ENCODE data around the gene CTDSPL.

Gene CTDSPL

DNA sequence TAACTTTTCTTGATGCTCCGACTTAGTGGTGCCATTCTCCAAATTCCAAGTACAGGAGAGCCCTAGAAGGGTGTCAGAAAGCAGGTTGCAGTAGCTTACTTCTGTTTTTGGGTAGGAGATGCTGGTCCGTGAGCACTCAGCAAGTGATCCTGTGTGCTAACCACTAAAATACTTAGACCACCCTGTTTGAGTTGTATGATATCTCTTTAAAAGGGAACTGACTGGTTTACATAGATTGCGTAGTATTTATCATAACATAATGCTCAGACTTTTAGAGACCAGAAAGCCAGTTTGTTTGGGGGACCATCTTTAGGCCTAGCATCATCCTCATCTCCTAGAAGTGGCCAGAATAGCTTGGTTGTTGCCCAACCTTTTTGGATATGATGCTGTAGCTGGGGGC lies 26.7 kb downstream of the CTDSPL start:
- no peak for DNase-seq (ENCODE audit: low read depth in 2 of 3, low spot score in 2 of 3)

DNA sequence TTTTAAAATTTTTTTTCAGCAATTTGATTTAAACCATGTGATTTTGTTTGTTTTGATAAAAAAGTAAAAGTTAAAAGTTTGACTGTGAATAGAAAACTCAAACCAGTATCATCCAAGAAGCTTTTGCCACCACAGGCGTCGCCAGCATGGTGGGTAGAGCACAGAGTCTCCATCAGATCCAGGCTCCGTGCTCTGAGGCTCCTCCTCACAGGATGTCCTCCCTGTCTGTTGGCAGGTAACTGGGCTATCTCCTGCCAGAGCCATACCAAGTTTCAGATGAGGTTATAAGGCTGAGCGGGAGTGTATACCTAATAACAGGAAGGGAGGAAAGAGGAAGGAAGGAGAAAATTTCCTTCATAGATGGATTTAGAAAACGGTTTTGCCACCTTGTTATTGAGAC lies 28.8 kb downstream of the CTDSPL start:
- no peak for DNase-seq (ENCODE audit: low read depth in 2 of 3, low spot score in 2 of 3)

DNA sequence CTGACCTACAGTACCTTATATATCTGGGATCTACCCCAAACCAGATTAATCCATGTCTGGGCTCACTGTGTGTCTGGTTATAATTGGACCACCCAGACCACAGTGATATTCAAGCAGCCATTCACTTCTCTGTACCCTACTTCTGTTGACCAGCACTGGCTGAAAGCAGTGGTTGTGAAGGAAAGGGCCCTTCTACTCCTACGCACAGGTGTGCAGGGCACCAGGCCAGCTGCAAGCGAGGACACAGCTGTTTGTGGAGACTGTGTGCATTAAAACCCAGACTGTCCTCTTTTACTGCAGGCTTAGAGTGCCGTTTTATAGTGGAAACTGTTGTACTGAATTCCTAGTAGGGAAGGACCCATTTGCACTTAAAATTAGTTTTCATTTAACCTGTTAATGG lies 29.5 kb downstream of the CTDSPL start:
- no peak for DNase-seq (ENCODE audit: low read depth in 2 of 3, low spot score in 2 of 3)

DNA sequence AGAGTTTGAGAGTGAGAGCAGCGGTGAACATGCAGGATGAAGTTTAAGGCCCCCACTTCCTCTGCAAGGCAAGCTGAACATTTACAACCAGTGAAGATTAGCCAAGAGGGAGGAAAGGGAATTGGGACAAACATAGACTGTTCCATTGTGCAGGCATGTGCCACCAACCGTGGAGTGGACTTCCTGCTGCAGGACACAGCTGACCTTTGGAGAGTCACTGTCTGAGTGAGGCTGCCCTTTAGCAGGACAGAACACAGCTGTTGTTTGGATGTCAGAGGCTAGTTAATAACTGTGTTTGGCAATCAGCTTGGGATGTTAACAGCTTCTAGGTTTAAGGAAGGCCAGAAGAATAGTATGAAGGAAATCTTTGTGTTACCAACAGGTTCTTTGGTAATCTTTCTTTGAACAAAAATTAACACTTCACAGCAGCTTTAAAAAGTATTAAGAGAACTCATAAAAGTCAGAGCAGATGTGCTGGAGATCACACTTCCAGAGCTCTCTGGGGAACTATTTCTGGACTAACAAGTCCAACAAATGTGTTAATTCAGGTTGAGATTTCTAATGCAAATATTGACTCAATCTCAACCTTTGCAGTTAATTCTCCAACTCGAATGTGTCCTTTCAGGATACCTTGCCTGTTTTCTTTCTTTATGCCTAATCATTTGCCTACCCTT lies 31.4 kb downstream of the CTDSPL start:
- no peak for DNase-seq (ENCODE audit: low read depth in 2 of 3, low spot score in 2 of 3)

DNA sequence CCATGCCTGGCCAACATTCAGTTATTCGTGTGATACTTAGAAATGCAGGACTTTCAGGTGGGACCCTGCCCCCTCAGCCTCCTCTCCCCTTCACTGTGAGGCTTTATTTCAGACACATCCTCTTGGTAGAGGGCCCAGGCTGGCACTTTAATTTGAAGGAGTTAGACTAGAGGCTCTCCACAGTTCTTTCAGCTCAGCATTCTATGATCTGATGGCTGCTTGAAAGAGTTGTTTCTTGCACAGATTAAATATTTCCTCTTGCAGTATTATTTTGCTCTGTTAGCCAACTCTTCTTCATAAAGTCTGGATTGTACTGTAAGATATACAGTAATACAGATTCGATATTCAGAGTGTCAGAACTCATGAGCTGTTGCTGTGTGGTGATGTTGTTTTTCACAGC lies 35.1 kb downstream of the CTDSPL start:
- no peak for DNase-seq (ENCODE audit: low read depth in 2 of 3, low spot score in 2 of 3)

DNA sequence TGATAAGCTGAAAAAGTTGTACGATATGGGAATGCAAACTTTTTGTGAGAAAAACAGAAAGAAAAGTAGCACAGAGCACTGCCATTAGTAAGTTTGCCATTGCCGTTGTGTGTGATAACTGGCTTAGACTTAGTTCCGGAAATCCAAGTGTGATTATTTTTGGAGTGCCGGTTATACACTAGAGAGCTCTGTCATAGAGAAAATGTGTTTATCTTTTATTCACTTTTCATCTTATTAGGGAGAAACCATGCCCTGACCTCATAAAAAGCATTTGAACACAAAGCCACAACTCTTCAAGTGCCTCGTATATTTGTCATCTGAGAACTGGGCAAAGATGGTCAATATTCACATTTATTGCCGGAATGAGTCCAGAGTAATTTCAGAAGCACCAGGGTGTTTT lies 36.1 kb downstream of the CTDSPL start:
- no peak for DNase-seq (ENCODE audit: low read depth in 2 of 3, low spot score in 2 of 3)

DNA sequence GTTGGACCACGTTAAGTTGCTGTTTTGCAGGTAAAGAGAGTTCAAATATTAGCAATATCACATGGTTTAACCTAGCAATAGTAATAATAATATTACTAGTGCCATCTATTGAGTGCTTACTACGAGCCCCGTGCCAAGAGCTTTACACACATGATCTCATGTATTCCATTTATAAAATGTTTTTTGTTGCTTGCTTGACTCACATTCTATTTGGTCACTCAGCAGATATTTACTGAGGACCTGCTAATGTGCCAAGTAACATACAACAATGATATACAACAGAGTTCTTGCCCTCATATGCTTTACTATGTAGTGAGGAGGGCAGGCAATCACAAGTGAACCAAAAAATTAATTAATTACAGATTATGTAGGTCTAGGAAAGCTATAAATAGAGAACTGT lies 36.7 kb downstream of the CTDSPL start:
- no peak for DNase-seq (ENCODE audit: low read depth in 2 of 3, low spot score in 2 of 3)

DNA sequence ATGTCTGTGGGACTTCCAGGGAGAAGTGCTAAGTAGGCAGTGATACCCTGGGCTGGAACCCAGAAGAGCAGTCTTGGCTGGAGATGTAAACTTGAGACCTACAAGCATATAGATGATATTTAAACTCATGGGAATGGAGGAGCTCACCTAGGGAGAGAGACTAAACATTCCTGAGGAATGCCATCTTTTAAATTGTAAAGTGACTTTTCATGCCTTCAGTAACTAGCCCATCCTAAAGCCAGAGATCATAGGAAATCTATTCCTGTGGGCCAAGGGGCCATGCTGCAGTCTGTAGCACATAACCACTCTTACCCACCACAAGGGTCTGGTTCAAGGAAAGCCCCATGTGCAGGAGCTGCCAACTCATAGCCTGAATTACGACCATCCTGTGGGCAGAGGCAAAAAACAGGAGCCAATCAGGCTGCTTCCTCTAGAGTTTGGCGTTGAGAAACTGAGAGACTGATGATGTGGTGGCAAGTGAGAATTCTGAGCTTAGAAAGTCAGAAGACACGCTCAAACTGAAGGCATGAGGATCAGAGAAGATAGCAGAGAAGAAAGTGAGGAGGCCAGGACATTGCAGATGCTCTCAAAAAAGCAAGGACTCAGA lies 37.5 kb downstream of the CTDSPL start:
- DNase-seq (ENCODE audit: low read depth in 2 of 3, low spot score in 2 of 3) = no peak

DNA sequence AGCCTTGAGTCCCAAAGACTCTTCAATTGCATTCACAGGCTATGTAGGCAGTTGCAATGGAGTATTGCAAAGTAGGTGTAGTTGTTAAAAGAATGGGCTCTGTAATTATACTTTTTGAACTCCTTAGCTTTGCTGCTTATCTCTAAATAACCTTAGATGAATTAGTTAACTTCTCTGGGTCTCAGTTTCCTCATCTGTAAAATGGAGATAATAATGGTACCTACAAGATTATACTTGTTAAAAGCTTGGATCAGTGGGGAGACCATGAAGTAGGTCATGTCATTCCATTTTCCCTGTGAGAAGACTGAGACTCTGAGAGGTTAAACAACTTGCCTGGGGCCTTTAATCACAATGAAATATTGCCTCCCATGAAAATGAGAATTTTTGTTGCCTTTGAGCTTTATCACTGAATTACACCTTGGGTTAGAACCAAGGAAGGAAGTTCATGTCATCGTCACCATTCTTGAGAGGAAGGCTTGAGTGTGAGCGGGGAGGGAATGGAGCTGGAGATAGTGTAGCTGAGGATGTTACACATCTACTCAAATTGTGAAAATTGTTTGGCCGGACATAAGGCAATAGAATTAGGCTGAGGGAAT lies 38.1 kb downstream of the CTDSPL start:
- no peak for DNase-seq (ENCODE audit: low read depth in 2 of 3, low spot score in 2 of 3)

DNA sequence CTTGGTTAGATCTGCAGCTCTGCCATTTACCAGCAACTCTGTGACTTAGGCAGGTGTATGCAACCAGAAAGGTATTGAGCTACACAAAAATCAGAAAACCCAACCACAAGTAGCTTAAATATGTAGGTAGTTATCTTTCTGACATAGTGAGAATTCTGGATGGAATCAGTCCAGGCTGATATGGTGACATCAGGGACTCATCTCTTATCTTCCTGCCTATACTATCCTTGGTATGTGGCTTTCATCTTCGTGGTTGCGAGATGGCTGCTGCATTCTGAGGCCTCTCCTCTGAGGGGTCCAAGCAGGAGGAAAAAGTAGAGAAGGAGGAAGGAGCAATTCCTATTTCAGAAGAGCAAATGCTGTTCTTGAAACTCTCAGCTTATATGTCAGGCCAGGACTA lies 40.0 kb downstream of the CTDSPL start:
- no peak for DNase-seq (ENCODE audit: low read depth in 2 of 3, low spot score in 2 of 3)

DNA sequence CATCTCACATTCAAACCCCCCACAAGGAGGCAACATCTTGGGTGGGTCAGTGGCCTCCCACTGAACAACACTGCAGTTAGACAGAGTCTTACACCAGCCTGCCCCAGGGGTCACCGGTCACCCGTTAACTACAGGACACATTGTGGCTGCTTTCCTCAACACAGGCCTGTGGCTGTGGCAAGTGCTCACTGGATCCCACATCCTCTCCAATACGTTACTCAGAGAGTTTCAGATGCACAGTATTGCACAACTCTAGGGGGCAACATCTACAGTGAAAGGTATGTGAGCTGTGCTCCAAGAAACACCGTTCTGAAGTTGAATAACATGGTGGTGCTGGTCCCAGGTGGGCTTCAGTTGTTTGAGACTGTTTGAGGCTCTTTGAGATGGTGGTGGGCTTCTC lies 41.0 kb downstream of the CTDSPL start:
- no peak for DNase-seq (ENCODE audit: low read depth in 2 of 3, low spot score in 2 of 3)

DNA sequence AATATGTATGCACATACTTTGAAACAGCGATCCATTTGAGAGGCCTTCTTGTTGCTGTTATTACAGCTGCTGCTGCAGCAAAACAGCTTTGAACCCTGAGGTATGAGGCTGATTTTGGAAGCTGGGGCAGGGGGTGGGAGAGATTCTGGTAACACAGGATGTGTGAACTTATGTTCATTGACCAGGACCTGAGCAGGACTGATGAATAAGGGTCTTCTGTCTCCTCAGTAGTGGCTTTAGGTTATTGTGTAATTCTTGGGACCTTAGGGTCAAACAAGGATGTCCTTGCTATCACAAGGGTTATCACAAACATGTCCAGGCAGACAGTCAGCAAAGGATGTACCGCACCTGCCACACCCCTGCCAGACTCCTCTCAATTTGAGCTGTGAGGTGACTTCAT lies 41.6 kb downstream of the CTDSPL start:
- DNase-seq (ENCODE audit: low read depth in 2 of 3, low spot score in 2 of 3) = no peak

DNA sequence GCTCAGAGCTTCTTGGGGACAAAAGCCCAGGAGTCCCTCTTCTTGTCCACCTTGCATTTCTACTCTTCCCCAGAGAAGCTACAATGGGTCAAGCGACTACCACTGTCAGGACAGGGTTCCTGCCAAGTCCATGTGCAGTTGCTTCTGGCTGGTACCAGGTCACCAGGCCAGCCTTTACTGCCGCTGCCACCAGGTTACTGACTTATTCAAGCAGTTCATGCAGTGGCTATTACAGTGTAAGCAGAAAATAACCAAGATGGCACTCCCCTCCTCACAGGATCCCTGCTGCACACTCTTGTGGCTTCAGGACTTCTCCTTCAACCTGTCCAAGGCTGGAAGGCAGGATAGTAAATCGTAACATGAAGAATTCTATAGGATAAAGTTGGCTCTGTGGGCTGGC lies 42.1 kb downstream of the CTDSPL start:
- DNase-seq (ENCODE audit: low read depth in 2 of 3, low spot score in 2 of 3) = no peak

DNA sequence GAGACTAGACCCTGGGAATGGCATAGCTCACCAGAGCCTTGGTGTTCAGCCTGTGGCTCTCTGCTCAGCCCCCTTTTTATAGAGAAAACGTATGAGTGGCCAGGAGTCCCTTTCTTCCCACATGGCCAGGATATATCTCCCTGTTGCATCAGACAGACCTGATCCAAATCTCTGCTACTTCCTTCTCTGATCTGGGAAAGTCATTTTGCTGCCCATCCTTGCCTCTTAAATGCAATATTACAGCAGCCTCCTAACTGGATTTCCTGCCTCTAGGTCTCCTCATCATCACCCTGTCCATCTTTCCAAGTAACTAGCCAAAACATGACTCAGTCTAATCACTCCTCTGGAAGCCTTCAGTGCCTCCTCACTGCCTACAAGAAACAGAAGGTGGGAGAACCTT lies 42.9 kb downstream of the CTDSPL start:
- no peak for DNase-seq (ENCODE audit: low read depth in 2 of 3, low spot score in 2 of 3)

DNA sequence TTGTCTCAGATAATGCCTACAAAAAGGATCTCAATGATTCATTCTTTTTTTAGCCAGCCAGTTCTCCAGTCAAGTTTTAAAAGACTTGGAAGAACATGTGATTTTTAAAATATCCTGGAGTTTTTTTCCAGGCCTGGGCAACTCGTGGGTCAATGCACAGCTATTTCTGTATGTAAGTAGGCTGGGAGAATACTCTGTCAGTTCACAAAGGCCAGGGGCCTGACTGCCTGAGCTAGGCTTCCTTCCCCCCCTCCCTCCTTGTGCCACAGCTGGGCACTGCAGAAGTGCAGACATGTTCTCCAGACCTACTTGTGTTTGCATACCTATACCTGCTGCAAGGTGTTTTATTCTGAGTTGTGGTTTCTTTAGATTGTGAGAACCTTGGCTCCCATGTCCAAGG lies 43.7 kb downstream of the CTDSPL start:
- DNase-seq (ENCODE audit: low read depth in 2 of 3, low spot score in 2 of 3) = no peak

DNA sequence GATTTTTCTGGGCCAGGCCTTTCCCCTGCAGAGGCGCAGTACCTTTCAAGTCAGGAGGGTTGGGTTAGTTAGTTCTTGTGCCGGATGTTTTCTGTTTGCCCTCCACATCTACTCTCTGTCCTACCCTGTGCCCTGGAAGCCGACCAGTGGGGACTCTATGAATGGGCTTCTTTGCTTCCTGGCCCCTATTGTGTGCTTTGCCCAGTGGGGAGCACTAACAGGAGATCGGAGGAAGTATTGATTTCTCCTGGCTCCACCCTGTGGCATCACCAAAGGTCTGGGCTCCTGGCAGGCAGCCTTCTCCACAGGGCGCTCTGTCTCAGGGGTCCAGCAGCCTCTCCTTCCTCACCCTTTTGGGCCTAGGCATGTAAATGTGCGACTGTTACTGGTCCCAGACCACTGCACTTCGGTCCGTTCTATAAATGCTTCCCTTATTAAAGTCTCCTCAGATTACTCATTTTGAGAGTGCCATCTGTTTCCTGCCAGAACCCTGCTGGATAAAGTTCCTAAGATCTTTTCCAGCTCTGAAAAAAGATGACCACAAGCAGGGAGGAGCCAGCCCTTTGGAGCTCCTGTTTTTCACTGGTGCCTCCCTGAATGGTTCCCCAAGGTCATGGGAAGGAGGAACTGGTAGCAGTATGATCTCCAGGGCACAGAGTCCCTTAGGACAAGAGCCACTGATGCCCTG lies 44.5 kb downstream of the CTDSPL start:
- DNase-seq (ENCODE audit: low read depth in 2 of 3, low spot score in 2 of 3) = no peak

DNA sequence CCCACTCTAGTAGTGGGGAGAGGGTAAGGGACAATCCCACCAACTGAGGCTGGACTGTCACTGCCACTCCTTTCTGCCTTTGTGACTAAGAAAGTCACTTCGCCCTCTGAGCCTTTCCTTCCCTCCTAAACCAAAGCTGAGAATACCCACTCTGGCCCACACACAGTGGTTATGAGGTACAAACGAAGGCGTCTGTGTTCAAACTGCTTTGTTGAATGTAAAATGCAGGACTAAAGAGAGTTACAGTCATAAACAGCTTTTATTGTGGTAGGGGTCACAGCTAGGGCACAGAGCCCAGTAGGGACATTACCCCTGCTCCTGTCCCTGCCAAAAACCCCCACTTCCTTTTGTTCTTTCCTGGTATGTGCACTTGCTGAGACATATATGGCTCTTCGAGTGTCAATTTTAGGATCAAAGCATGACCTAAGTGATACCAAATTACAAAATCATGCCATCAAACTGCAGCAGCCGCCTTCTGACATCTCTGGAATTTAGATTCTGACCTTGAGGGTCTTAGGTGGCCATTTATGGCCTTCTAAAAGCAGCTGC lies 45.1 kb downstream of the CTDSPL start:
- DNase-seq (ENCODE audit: low read depth in 2 of 3, low spot score in 2 of 3) = no peak

DNA sequence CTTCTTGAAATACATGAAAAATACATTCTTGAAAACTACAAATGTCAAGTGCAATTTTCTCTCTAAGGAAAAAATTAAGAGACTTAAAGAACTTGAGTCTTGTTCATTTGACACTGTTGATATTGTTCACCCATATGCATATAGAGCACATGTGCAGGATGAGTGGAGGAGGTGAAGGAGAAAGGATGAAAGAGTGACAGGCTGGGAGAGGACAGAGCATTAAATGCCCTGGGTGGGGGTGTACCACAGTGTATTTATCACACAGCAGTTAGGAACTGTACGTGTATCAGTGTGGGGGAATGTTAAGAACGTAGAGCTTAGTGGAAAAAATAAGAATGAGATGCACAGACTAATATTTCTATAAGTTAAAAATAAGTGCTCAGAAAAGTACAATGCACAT lies 45.7 kb downstream of the CTDSPL start:
- DNase-seq (ENCODE audit: low read depth in 2 of 3, low spot score in 2 of 3) = no peak

DNA sequence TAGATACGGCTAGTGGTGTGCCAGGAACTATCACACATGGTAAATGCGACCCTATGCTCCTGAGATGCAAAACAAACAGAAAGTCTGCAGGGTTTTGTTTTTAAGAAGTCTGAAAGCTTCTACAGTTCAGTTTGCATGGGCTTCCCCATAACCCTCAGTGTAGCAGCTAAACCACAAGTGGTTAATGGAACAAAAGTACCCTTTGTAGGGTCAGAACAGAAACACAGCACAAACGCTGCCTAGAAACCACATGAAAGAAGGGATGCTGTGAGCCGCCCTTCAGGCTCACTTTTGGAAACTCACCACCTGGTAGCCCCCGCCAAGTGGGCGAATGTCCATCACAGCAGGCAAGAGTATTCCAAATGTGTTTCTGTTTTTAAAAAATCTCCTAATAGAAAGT lies 46.2 kb downstream of the CTDSPL start:
- no peak for DNase-seq (ENCODE audit: low read depth in 2 of 3, low spot score in 2 of 3)

DNA sequence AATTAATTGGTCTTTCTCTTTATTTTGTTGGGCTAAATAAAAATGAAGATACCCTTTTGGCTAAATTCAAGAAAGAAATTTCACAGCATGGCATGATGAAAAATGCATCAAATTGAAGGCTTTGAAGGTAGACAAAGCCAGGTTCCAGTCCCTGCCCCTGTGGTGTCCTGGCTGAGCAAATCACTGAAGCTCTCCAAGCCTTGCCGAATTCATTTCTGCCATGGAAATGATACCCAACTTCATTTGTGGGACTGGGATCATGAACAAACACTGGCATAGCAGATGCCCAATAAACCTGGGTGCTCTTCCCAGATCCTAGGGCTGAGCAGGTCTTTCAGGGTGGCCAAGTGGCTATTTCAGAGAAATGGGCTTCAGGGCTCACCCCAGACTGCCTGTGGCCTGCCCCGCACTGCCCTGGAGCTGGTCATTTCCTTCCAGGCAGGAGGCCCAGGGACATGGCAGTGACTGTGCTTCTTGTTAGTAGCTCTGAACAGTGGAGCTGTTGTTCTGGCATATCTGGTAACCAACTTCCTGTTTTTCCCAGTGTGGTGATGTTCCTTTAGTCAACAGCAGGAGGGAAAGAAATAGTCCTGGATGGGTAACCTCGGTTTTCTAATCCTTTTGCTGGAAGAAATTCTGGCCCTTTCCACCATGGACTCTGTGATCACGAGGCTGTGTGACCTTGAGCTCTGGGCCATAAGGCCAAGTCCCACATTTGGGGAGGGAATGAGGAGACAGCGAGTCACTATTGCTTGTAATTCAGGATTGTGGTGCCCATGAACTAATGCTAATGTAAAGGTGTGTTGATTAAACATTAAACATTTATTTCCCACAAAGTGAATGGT lies 47.6 kb downstream of the CTDSPL start:
- DNase-seq (ENCODE audit: low read depth in 2 of 3, low spot score in 2 of 3) = no peak
